WERI-Rb-1 (cell line): ENCODE measurements around the gene ASPSCR1.

Source experiments
- DNase-seq: peaks from one replicate; pipeline ENCODE4 v3.0.0-alpha.2; 2020
- H3K27ac ChIP-seq: fragments of 250-450 bp; sonication (Bioruptor Pico); 2 replicates; pipeline ENCODE4 v1.5.1; 2020; ENCODE audit warnings: mild to moderate bottlenecking, moderate library complexity
- H3K27me3 ChIP-seq: fragments of 250-450 bp; sonication (Bioruptor Pico); 2 replicates; pipeline ENCODE4 v1.5.1; 2021; ENCODE audit warnings: mild to moderate bottlenecking, low read depth, moderate library complexity; ENCODE audit not compliant: insufficient read depth, severe bottlenecking
- H3K36me3 ChIP-seq: fragments of 250-450 bp; sonication (Bioruptor Pico); 2 replicates; pipeline ENCODE4 v1.5.1; 2020; ENCODE audit warnings: mild to moderate bottlenecking, moderate library complexity
- H3K4me3 ChIP-seq: 2 replicates; pipeline ENCODE4 v1.5.1; 2011; ENCODE audit warnings: low read depth, mild to moderate bottlenecking, control low read depth, low read length
- H3K9me3 ChIP-seq: fragments of 250-450 bp; sonication (Bioruptor Pico); 2 replicates; pipeline ENCODE4 v1.5.1; 2021; ENCODE audit warnings: mild to moderate bottlenecking, moderate library complexity; ENCODE audit not compliant: severe bottlenecking
- TF ChIP-seq, protein P1 (sequence below): IDR thresholded peaks from 2 replicates; pipeline ENCODE4 v1.5.1; 2011; ENCODE audit warnings: low read depth, mild to moderate bottlenecking, control low read depth, inconsistent platforms, low read length

Gene ASPSCR1

DNA sequence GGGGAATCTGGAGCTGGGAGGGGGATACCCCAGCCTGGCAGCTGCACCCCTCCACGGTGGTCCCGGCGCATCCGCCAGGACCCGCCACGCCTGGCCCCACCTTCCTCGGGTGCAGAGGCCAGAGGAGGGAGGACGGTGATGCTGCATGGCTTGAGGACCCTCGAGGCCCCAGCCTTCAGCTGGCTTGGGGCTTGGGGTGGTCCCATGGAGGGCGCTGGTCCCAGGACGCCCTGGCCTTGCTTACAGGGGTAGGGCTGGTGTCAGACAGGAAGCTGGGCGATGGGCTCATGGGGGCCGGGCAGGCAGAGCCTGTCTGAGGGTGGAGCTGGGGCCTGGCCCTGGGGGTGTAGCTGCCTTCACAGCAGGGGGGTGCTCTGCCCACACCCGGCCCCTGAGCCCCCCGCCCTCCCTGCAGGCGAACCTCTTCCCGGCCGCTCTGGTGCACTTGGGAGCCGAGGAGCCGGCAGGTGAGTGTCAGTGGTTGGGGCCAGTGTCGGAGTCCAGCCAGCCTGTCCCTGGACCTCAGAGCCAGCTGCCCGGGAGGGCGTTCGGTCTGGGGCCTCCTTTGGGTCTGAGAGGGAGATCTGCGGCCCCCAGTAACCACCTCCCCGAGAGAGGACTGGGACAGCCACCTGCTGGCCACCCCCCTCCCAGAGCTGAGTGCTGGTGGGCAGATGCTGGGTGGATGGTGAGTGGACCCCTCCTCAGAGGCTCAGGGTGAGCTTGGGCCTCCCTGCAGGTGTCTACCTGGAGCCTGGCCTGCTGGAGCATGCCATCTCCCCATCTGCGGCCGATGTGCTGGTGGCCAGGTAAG is 38.8 kb downstream of the ASPSCR1 start:
- H3K36me3 ChIP-seq: peaks cover 44% of the 10 kb centered on the region
- H3K4me3 ChIP-seq: no peak overlapping the region

DNA sequence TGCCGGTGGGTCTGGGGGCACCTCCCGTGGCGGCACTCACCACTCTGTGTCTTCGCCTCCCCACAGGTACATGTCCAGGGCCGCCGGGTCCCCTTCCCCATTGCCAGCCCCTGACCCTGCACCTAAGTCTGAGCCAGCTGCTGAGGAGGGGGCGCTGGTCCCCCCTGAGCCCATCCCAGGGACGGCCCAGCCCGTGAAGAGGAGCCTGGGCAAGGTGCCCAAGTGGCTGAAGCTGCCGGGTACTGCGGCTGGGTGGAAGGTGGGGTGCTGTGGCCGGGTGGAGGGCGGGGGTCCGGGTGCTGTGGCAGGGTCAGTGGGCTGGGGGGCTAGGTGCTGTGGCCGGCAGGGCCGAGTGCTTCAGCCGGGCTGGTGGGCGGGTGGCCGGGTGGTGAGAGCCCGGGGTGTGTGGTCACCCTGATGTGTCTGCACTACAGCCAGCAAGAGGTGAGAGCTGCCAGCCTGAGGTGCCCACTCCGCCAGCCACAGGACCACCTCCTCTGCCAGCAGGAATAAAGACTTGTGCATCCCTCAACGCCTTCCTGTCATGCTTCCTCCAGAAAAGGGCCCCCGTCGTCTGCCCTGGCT is 39.5 kb downstream of the ASPSCR1 start:
- H3K27ac ChIP-seq: no peak overlapping the region
- H3K4me3 ChIP-seq: no peak overlapping the region
- TF ChIP-seq, protein P1, sequence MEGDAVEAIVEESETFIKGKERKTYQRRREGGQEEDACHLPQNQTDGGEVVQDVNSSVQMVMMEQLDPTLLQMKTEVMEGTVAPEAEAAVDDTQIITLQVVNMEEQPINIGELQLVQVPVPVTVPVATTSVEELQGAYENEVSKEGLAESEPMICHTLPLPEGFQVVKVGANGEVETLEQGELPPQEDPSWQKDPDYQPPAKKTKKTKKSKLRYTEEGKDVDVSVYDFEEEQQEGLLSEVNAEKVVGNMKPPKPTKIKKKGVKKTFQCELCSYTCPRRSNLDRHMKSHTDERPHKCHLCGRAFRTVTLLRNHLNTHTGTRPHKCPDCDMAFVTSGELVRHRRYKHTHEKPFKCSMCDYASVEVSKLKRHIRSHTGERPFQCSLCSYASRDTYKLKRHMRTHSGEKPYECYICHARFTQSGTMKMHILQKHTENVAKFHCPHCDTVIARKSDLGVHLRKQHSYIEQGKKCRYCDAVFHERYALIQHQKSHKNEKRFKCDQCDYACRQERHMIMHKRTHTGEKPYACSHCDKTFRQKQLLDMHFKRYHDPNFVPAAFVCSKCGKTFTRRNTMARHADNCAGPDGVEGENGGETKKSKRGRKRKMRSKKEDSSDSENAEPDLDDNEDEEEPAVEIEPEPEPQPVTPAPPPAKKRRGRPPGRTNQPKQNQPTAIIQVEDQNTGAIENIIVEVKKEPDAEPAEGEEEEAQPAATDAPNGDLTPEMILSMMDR: no peak
- no peak for DNase-seq
- no peaks in the 10 kb centered on the region for H3K9me3 ChIP-seq
- H3K36me3 ChIP-seq: peaks cover 37% of the 10 kb centered on the region
- H3K27me3 ChIP-seq: no peaks in the 10 kb centered on the region

More for the DNA sequence above, 38.8 kb downstream of the ASPSCR1 start:
- Histone ChIP-seq H3K27me3 (no peaks in the 10 kb centered on the region), H3K9me3 (no peaks in the 10 kb centered on the region), H3K27ac (no peak overlapping the region)
- TF ChIP-seq, protein P1: no peak
- DNase-seq: no peak

DNA sequence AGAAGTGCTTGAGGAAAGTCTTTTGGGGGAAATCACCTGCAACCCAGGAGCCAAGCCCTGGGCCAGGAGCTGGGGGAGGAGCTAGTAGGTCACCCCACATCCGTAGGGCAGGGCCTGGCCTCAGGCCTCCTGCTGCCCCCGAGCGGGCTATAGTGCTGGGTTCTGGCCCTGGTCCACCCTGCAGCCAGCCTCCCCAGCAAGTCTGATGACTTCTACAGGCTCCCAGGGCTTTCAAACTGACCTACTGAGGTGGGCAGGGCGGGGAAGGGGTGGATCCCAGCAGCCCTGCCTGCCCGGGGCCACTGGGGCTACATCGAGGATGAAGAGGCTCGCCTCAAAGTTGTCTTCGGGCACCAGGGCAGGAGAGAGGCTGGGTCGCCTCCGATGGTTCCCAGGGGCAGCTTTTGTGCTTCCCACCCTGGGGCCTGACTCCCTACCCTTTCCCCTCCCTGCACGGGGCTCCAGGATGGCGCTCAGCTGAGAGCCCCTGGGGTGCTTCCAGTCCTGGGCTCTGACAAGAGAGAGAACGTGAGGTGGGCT is 40.3 kb downstream of the ASPSCR1 start:
- DNase-seq: no peak
- Histone ChIP-seq H3K9me3 (no peaks in the 10 kb centered on the region), H3K4me3 (no peak overlapping the region), H3K27me3 (no peaks in the 10 kb centered on the region), H3K27ac (no peak overlapping the region), H3K36me3 (peaks cover 35% of the 10 kb centered on the region)
- TF ChIP-seq, protein P1: no peak

DNA sequence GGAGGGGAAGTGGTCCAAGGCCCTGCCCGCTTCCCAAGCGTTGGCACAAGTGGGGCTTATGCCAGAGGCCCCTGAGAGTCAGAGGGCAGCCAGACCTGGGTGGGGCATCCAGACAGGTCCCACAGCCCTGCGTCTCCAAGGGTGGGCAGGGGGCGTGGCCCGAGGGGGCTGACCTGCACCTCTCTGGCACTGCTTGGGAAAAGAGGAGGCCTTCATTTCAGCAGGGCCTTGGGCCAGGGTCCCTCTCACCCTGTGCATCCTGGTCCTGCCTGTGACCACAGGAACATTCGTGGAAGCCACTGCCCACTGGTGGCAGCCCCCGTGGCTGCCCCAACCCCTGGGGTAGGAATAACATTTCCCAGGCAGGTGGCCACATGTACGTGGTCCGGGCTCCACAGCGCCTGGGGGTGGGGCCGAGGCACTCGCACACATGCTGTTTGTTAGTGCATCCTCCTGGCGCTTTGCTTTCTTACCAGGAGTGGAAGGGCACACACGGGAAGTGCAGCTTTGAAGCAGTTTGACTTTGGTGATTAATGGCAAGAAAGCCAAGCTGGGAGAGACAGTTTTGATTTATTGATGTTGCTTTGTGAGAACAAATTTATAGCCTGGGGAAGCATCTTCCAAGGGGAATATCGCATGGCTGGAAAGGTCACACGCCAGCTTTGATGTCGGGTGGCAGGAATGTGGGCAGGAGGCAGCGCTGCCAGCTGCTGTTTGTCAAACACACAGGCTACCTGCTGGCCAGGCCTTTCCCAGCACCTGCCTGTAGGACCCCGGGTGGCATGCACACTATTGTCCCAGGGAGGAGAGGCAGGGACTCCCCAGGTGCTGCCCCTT is 40.9 kb downstream of the ASPSCR1 start:
- no peak overlapping the region for H3K27ac ChIP-seq
- no peaks in the 10 kb centered on the region for H3K27me3 ChIP-seq
- H3K36me3 ChIP-seq: peaks cover 32% of the 10 kb centered on the region
- TF ChIP-seq, protein P1: no peak
- no peak for DNase-seq
- H3K9me3 ChIP-seq: no peaks in the 10 kb centered on the region
- no peak overlapping the region for H3K4me3 ChIP-seq

DNA sequence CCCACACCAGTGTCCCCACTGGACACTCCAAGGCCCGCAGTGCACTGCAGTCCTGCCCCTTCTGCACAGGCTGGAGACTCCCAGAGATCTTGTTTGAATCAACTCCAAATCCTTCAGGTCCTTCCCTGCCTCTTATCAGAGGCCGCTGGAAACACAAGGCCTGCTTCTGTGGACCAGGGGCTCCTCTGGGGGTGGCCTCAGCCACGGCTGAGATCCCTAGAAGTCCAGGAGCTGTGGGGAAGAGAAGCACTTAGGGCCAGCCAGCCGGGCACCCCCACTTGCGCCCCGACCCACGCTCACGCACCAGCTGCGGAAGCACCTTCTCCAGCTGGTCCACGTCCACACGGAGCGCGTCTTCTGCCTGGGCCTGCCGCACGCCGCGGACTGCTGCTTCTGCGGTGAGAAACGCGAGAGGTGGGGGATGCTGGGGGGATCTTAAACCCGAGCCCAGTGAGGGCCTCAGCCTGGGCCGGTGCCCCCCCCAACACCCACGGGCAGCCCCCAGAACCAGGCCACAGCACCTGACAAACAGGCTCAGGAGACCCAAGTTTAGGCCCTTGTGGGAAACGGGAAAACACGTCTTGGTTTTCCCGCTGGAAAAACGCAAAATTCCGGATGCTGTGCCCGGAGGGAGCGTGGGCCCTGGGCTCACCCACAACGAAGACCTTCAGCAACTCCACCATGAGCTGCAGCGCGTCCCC is 41.7 kb downstream of the ASPSCR1 start:
- Histone ChIP-seq H3K27ac (no peak overlapping the region; the same call in 1 of the 2 replicates), H3K36me3 (peaks cover 32% of the 10 kb centered on the region), H3K9me3 (no peaks in the 10 kb centered on the region), H3K4me3 (no peak overlapping the region), H3K27me3 (no peaks in the 10 kb centered on the region)
- TF ChIP-seq, protein P1: no peak
- no peak for DNase-seq
